GM12878 (cell line): ENCODE measurements around the gene OR2T11. TPM values are rescaled to one million over a fixed set of nuclear protein-coding genes. Genes with fewer than 3 reads are reported as not detected.
"Not testable (repeated sequence)": the region's sequence is repeated elsewhere in the genome, so short reads cannot be mapped to it uniquely, and the experiment has no call there.

Experiments
- ATAC-seq: fragments of 200-7000 bp; cut with Tn5 transposase; 3 replicates; pipeline ENCODE4 v1.9.1; 2020; ENCODE audit warnings: mild to moderate bottlenecking, moderate library complexity
- BruUV-seq: library from RNA; stranded (reverse); fragments of 400-500 nt; replicated peaks from 2 replicates; lab custom pipeline; 2021; lab: Mats Ljungman, UMichigan
- CTCF ChIA-PET: fragments of 300-600 bp; sonication (Branson Sonifier 250); formaldehyde crosslinking; extraction: SDS; loops from one replicate; lab custom pipeline; 2021; ENCODE audit warnings: inconsistent platforms; lab: Yijun Ruan, JAX
- POLR2A ChIA-PET: fragments of 350-600 bp; formaldehyde crosslinking; extraction: SDS; loops from one replicate; lab custom pipeline; 2021; ENCODE audit warnings: inconsistent platforms; lab: Charles Lee
- RAD21 ChIA-PET: fragments of 300-600 bp; sonication (Branson Sonifier 250); formaldehyde crosslinking; loops from one replicate; lab custom pipeline; 2023; ENCODE audit warnings: antibody characterized with exemption; ENCODE audit not compliant: unreplicated experiment; lab: Charles Lee
- SMC1A ChIA-PET: fragments of 300-600 bp; sonication (Branson Sonifier 250); formaldehyde crosslinking; loops from one replicate; lab custom pipeline; 2023; ENCODE audit not compliant: unreplicated experiment, uncharacterized antibody; lab: Charles Lee
- DNase-seq: peaks from one replicate; pipeline ENCODE4 v3.0.0-alpha.2; 2011; ENCODE audit warnings: low read depth, low spot score
- FAIRE-seq: peaks from 3 replicates; lab custom pipeline; 2011; peaks lifted over from hg19 to GRCh38; lab: Jason Lieb, UNC
- H2AFZ ChIP-seq: 2 replicates; pipeline ENCODE4 v1.6.0; 2011; ENCODE audit warnings: low read depth, low read length, control low read depth; ENCODE audit not compliant: control insufficient read depth
- H3K27ac ChIP-seq: 2 replicates; pipeline ENCODE4 v1.5.1; 2011; ENCODE audit warnings: control low read depth; ENCODE audit not compliant: control insufficient read depth, insufficient read depth
- H3K27me3 ChIP-seq, 2 experiments: replicated peaks in 1 of 2; 2 replicates each; pipeline versions ENCODE4 v1.6.0 to v1.6.1; 2011; ENCODE audit warnings: low read length in 1 of 2; ENCODE audit not compliant: control insufficient read depth in 2 of 2, insufficient read depth in 2 of 2
- H3K36me3 ChIP-seq, 2 experiments: 2 replicates each; pipeline ENCODE4 v1.5.1; 2011; ENCODE audit warnings: low read length in 1 of 2; ENCODE audit not compliant: control insufficient read depth in 2 of 2, insufficient read depth in 2 of 2
- H3K4me1 ChIP-seq: 2 replicates; pipeline ENCODE4 v1.6.1; 2011; ENCODE audit warnings: mild to moderate bottlenecking, low read length, moderate library complexity, mixed read lengths; ENCODE audit not compliant: control insufficient read depth, insufficient read depth
- H3K4me2 ChIP-seq: 2 replicates; pipeline ENCODE4 v1.6.0; 2011; ENCODE audit warnings: control low read depth; ENCODE audit not compliant: control insufficient read depth, insufficient read depth
- H3K4me3 ChIP-seq: fragments of 200-600 bp; sonication (generic); 2 replicates; pipeline ENCODE4 v1.5.1; 2016
- H3K79me2 ChIP-seq: 2 replicates; pipeline ENCODE4 v1.6.0; 2011; ENCODE audit warnings: low read length; ENCODE audit not compliant: control insufficient read depth, insufficient read depth
- H3K9ac ChIP-seq: 2 replicates; pipeline ENCODE4 v1.8.0; 2011; ENCODE audit warnings: low read length, control low read depth, mixed read lengths; ENCODE audit not compliant: control insufficient read depth, insufficient read depth
- H3K9me3 ChIP-seq: replicated peaks from 3 replicates; pipeline ENCODE4 v1.5.1; 2011; ENCODE audit warnings: mild to moderate bottlenecking, low read length; ENCODE audit not compliant: control insufficient read depth, insufficient read depth
- H4K20me1 ChIP-seq: 2 replicates; pipeline ENCODE4 v1.6.0; 2011; ENCODE audit not compliant: control insufficient read depth, insufficient read depth
- CBX3 ChIP-seq: fragments of 200-600 bp; sonication (generic); IDR thresholded peaks from 2 replicates; pipeline ENCODE4 v1.6.1; 2016; ENCODE audit warnings: low read depth, borderline replicate concordance
- CTCF ChIP-seq, 3 experiments: IDR thresholded peaks in 2 of 3; conservative IDR thresholded peaks in 1 of 3; 2 replicates each; pipeline ENCODE4 v1.5.1; 2011; ENCODE audit warnings: low read depth in 3 of 3, low read length in 3 of 3, mild to moderate bottlenecking in 3 of 3, control low read depth in 2 of 3, moderate library complexity in 2 of 3, inconsistent platforms in 1 of 3, mixed read lengths in 1 of 3; ENCODE audit not compliant: control insufficient read depth in 2 of 3, insufficient read depth in 1 of 3; ENCODE audit errors: extremely low read depth in 1 of 3
- PKNOX1 ChIP-seq: fragments of 450-650 bp; IDR thresholded peaks from 2 replicates; pipeline ENCODE4 v1.6.1; 2016; ENCODE audit warnings: mild to moderate bottlenecking
- SMAD1 ChIP-seq: fragments of 450-650 bp; IDR thresholded peaks from 2 replicates; pipeline ENCODE4 v1.6.1; 2018; ENCODE audit warnings: mild to moderate bottlenecking, low read depth; ENCODE audit not compliant: partially characterized antibody
- SMC3 ChIP-seq: IDR thresholded peaks from 2 replicates; pipeline ENCODE4 v1.6.1; 2011; ENCODE audit warnings: low read length, improper control_type of control experiment, borderline replicate concordance
- TARDBP ChIP-seq: IDR thresholded peaks from 2 replicates; pipeline ENCODE4 v1.6.1; 2016; ENCODE audit warnings: borderline replicate concordance
- ZBTB11 ChIP-seq: fragments of 450-650 bp; formaldehyde crosslinking; IDR thresholded peaks from 2 replicates; pipeline ENCODE4 v1.5.0; 2022; ENCODE audit warnings: mild to moderate bottlenecking, missing genetic modification characterization
- WGBS: methylation state at CpG from one replicate; pipeline ENCODE4 v1.1.6; 2016; ENCODE audit warnings: low lambda C conversion rate; ENCODE audit not compliant: insufficient replicate concordance, insufficient coverage; ENCODE audit errors: missing lambda C conversion rate; 5-methylcytosine and 5-hydroxymethylcytosine counted together
- in situ Hi-C: fragments of 300-500 bp; cut with MboI; formaldehyde crosslinking; loops from 9 replicates; pipeline ENCODE4 v1.14.3; 2018; ENCODE audit warnings: mixed read lengths
- intact Hi-C: fragments of 100-400 bp; cut with micrococcal nuclease; formaldehyde crosslinking; loops from one replicate; pipeline ENCODE4 v1.14.2; 2022; ENCODE audit not compliant: unreplicated experiment
- polyA plus RNA-seq, 11 experiments: library from polyadenylated mRNA; depleted of rRNA in 4 of 11; unstranded in 6 of 11; stranded (reverse) in 5 of 11; fragments of >200 nt; fragmentation: Nextera tagmentation in 4 of 11; fragmentation: Illumina TruSeq in 1 of 11; extraction: Ambion mirVana in 4 of 11; extraction: Trizol in 1 of 11; gene quantifications; 1 replicate in 1 of 11; 2 replicates in 10 of 11; pipeline versions ENCODE4 v1.2.1 to v1.2.3, GENCODE V29; 2011 to 2016; ENCODE audit warnings: inconsistent platforms in 2 of 11, missing spikeins in 2 of 11, low read depth in 1 of 11
- total RNA-seq, 4 experiments: library from RNA; depleted of rRNA in 3 of 4; stranded (reverse); fragments of >200 nt in 3 of 4; fragmentation: Illumina TruSeq in 1 of 4; extraction: Trizol in 1 of 4; gene quantifications; 2 replicates each; pipeline versions ENCODE4 v1.2.1 to v1.2.3, GENCODE V29; 2013 to 2021

The OR2T11 gene
- total and polyA plus RNA-seq, 10 of the 15 experiments (the other 5 are each of a cell fraction or from before 2014, with no cell fraction given), result not detected

- TF ChIP-seq SMC3 (no peak), CTCF (IDR thresholded peaks at IDR 0.05 in 2 of 3, conservative IDR thresholded peaks at IDR 0.05 in 1 of 3; ENCODE audit: control insufficient read depth in 2 of 3, extremely low read depth in 1 of 3, insufficient read depth in 1 of 3, low read depth in 3 of 3, low read length in 3 of 3) (no peak), PKNOX1 (no peak), CBX3 (no peak), SMAD1 (no peak), TARDBP (no peak), ZBTB11 (CRISPR knock-in tag) (no peak)
These were observed 58.5 kb downstream of the OR2T11 start (continued) for GRCh38 chr1:248576260-248576980.

- H3K4me2 ChIP-seq, H3K9me3 ChIP-seq, H4K20me1 ChIP-seq, POLR2A ChIA-PET, H2AFZ ChIP-seq, in situ Hi-C loops, intact Hi-C loops, SMC1A ChIA-PET, RAD21 ChIA-PET, CTCF ChIA-PET, ATAC-seq, H3K27me3 ChIP-seq, H3K36me3 ChIP-seq, H3K79me2 ChIP-seq, DNase-seq, H3K4me1 ChIP-seq, H3K9ac ChIP-seq, FAIRE-seq, H3K4me3 ChIP-seq, H3K27ac ChIP-seq: not testable (repeated sequence)
- 29% methylated on average over 1 of the region's 3 CpGs for WGBS
- TSS peak; percentile 80 for BruUV-seq
These were observed 60.2 kb downstream of the OR2T11 start, which contains the start of gene OR2T34 for GRCh38 chr1:248574657-248575056. Gene OR2T34 (minus strand): TSS chr1:248574757. CDS start chr1:248574757, 0 bp downstream.

DNA sequence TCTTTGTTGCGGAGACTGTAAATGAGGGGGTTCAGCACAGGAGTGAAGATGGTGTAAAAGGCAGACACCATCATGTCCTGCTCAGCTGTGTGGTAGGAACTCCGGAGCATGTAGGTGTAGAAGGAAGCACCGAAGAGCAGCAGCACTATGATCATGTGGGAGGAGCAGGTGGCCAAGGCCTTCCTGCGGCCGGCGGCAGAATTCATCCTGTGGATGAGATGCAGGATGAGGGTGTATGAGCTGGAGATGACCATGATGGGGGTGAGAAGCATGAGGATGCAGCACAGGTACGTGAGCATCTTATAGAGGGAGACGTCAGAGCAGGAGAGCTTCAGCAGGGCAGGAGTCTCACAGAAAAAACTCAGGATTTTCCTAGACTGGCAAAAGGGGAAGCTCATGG, 61.0 kb downstream of the OR2T11 start:
- FAIRE-seq, H3K27me3 ChIP-seq, DNase-seq, H3K4me2 ChIP-seq, H3K4me1 ChIP-seq, ATAC-seq, H3K27ac ChIP-seq, SMC1A ChIA-PET, H3K4me3 ChIP-seq, H2AFZ ChIP-seq, RAD21 ChIA-PET, POLR2A ChIA-PET, H3K36me3 ChIP-seq, H4K20me1 ChIP-seq, BruUV-seq, CTCF ChIA-PET, H3K79me2 ChIP-seq, intact Hi-C loops, in situ Hi-C loops, H3K9me3 ChIP-seq, H3K9ac ChIP-seq: not testable (repeated sequence)
- no CpG with 5 or more reads among the region's 8 CpGs for WGBS
